Lung (tissue), 12 donors: ENCODE results near the gene DENND4B. TPM values are rescaled to one million over a fixed set of nuclear protein-coding genes. Genes with fewer than 3 reads are reported as not detected.

Source experiments
- ATAC-seq: fragments of 200-7000 bp; cut with Tn5 transposase; one replicate; pipeline ENCODE4 v1.9.1; 2020; ENCODE audit warnings: moderate number of reproducible peaks; ENCODE audit not compliant: insufficient read depth, low FRiP score
- DNase-seq, 3 donors: peaks; one replicate each; pipeline ENCODE4 v3.0.0-alpha.2; 2013 to 2017
- H3K27ac ChIP-seq, 2 donors: one replicate each; pipeline ENCODE4 v1.5.1; 2013; ENCODE audit warnings: mild to moderate bottlenecking in 2 of 2, moderate library complexity in 2 of 2, control low read depth in 1 of 2, inconsistent platforms in 1 of 2, low read depth in 1 of 2, low read length in 1 of 2
- H3K27me3 ChIP-seq, 3 donors: one replicate each; pipeline ENCODE4 v1.5.1; 2013; ENCODE audit warnings: low read length in 2 of 3; ENCODE audit not compliant: control insufficient read depth in 3 of 3, insufficient read depth in 3 of 3
- H3K36me3 ChIP-seq, 4 donors: one replicate each; pipeline ENCODE4 v1.5.1; 2013; ENCODE audit warnings: low read length in 4 of 4, mild to moderate bottlenecking in 1 of 4, moderate library complexity in 1 of 4; ENCODE audit not compliant: control insufficient read depth in 4 of 4, insufficient read depth in 4 of 4
- H3K4me1 ChIP-seq, 5 donors: one replicate each; pipeline ENCODE4 v1.5.1; 2013; ENCODE audit warnings: low read length in 5 of 5, mild to moderate bottlenecking in 2 of 5, moderate library complexity in 1 of 5; ENCODE audit not compliant: control insufficient read depth in 5 of 5, insufficient read depth in 5 of 5
- H3K4me3 ChIP-seq: one replicate; pipeline ENCODE4 v1.5.1; 2013; ENCODE audit warnings: mild to moderate bottlenecking, control low read depth, moderate library complexity
- H3K9ac ChIP-seq, 2 donors: one replicate each; pipeline ENCODE4 v1.5.1; 2013; ENCODE audit warnings: low read length in 2 of 2, control low read depth in 1 of 2; ENCODE audit not compliant: insufficient read depth in 1 of 2
- H3K9me3 ChIP-seq, 4 donors: one replicate each; pipeline ENCODE4 v1.5.1; 2013; ENCODE audit warnings: low read length in 3 of 4, mild to moderate bottlenecking in 1 of 4, moderate library complexity in 1 of 4; ENCODE audit not compliant: control insufficient read depth in 4 of 4, insufficient read depth in 3 of 4
- CTCF ChIP-seq: IDR thresholded peaks from 2 replicates; pipeline ENCODE4 v1.5.1; 2012; ENCODE audit warnings: mild to moderate bottlenecking; ENCODE audit errors: control extremely low read depth, extremely low read depth
- WGBS, 2 donors: extraction: QIAGEN DNeasy Blood & Tissue Kit; methylation state at CpG; one replicate each; pipeline ENCODE4 v1.1.7; 2013; 5-methylcytosine and 5-hydroxymethylcytosine counted together
- polyA plus RNA-seq, 2 donors: library from polyadenylated mRNA; stranded (reverse); fragments of 200-250 nt; gene quantifications; one replicate each; pipeline ENCODE4 v1.2.1, GENCODE V29; 2013
- total RNA-seq, 2 donors: library from RNA; depleted of rRNA in 1 of 2; stranded (reverse); fragments of >200 nt in 1 of 2; gene quantifications; one replicate each; pipeline ENCODE4 v1.2.1, GENCODE V29; 2014 to 2021
- donor health status: control.
- donor health status: control.
- donor health status: Bipolar disorder and iron deficiency.
- donor health status: healthy.
- donor health status: DM: yes; HTN: yes; CAD: no.

The DENND4B gene
- total and polyA plus RNA-seq, 4 donors, result 40.5 to 84.7 (median 59.4) TPM

- Histone ChIP-seq H3K27me3 (no peaks in the 10 kb centered on the region), H3K27ac (peak within 1 kb of the TSS; percentile 94 to 95), H3K9me3 (no peaks in the 10 kb centered on the region), H3K9ac (peak within 1 kb of the TSS; percentile 41 to 96), H3K4me1 (peaks cover 8 to 25% (median 21%) of the 10 kb centered on the region in 5 donors), H3K4me3 (peak within 1 kb of the TSS; percentile 95), H3K36me3 (peaks cover 0 to 7% (median 1%) of the 10 kb centered on the region in 4 donors)
- DNase-seq, result peak; percentile 99 to 100 (median 100)
- peak; percentile 98 for ATAC-seq
- 0 to 1% methylated on average over 53 of the region's 53 CpGs for WGBS, 2 donors
- TF ChIP-seq CTCF, result no peak
Measured at GRCh38 chr1:153922972-153923925, 23.3 kb downstream of the DENND4B start, which contains the start of gene GATAD2B. GATAD2B (minus strand) TSS chr1:153922972; CDS start chr1:153828347, 94,625 bp downstream.

- no peak for TF ChIP-seq CTCF
- peak overlapping the region; percentile 33 to 88 for H3K9ac ChIP-seq
- ATAC-seq (peak; percentile 15), DNase-seq (peak in 2 of 3 donors; percentile 49 to 62)
- WGBS, 2 donors, result 1% methylated on average over 30 to 85 of the region's 86 CpGs
- no peaks in the 10 kb centered on the region for H3K9me3 ChIP-seq
- H3K4me3 ChIP-seq, result peak overlapping the region; percentile 95
- H3K27me3 ChIP-seq, result no peaks in the 10 kb centered on the region
- H3K4me1 ChIP-seq, result peaks cover 6 to 25% (median 21%) of the 10 kb centered on the region in 5 donors
- peak overlapping the region; percentile 94 to 95 for H3K27ac ChIP-seq
- peaks cover 0 to 10% (median 1%) of the 10 kb centered on the region in 4 donors for H3K36me3 ChIP-seq
Measured at GRCh38 chr1:153922076-153922971, 24.2 kb downstream of the DENND4B start.

GRCh38 chr1:153921803-153922075 lies 24.8 kb downstream of the DENND4B start:
- no peak for TF ChIP-seq CTCF
- H3K27me3 ChIP-seq, result no peaks in the 10 kb centered on the region
- no peaks in the 10 kb centered on the region for H3K9me3 ChIP-seq
- DNase-seq (peak in 2 of 3 donors; percentile 14 to 28), ATAC-seq (no peak)
- H3K27ac ChIP-seq, result peak overlapping the region; percentile 56 to 65
- H3K9ac ChIP-seq, result peak overlapping the region; percentile 33 to 88
- H3K4me3 ChIP-seq, result peak overlapping the region; percentile 50
- peaks cover 6 to 25% (median 21%) of the 10 kb centered on the region in 5 donors for H3K4me1 ChIP-seq
- WGBS, 2 donors, result 4% methylated on average over 10 of the region's 10 CpGs
- H3K36me3 ChIP-seq, result peaks cover 0 to 10% (median 1%) of the 10 kb centered on the region in 4 donors
